8988T (cell line): ENCODE measurements around the gene VPS37B.
A peak's percentile ranks its signal among the peaks of the same experiment; 100 is the strongest.

ENCODE experiments used
- DNase-seq: peaks from one replicate; pipeline ENCODE4 v3.0.0; 2011

The VPS37B gene

GRCh38 chr12:122851820-122852219 lies 44.1 kb downstream of the VPS37B start:
- peak; percentile 95 for DNase-seq

DNA sequence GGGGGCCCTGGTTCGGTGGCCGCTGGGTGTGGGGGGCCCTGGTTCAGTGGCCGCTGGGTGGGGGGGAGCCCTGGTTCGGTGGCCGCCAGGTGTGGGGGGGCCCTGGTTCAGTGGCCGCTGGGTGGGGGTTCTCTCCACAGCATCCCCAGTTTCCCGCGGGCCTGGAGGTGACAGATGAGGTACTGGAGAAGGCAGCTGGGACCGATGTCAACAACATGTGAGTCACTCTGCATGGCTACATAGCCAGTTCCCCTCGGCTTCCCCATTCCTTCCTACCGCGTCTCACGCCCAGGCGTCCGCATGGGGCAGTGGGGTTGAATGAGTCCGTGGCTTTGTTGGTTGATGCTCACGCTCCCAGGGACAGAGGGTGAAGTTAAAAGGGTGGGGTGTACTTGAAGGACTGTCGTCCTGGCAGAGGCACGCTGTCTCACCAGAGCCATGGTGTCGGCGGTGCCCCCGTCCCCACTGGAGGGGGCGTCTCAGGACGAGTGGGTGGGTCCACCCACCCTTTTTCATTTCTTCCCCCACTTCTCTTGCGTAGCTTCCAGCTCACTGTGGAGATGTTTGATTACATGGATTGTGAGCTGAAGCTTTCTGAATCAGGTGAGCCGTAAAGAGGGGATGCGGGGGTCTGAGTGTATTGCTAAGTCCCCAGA lies 45.1 kb downstream of the VPS37B start:
- DNase-seq, result peak; percentile 40

GRCh38 chr12:122850048-122850445 lies 45.9 kb downstream of the VPS37B start:
- peak; percentile 24 for DNase-seq

DNA sequence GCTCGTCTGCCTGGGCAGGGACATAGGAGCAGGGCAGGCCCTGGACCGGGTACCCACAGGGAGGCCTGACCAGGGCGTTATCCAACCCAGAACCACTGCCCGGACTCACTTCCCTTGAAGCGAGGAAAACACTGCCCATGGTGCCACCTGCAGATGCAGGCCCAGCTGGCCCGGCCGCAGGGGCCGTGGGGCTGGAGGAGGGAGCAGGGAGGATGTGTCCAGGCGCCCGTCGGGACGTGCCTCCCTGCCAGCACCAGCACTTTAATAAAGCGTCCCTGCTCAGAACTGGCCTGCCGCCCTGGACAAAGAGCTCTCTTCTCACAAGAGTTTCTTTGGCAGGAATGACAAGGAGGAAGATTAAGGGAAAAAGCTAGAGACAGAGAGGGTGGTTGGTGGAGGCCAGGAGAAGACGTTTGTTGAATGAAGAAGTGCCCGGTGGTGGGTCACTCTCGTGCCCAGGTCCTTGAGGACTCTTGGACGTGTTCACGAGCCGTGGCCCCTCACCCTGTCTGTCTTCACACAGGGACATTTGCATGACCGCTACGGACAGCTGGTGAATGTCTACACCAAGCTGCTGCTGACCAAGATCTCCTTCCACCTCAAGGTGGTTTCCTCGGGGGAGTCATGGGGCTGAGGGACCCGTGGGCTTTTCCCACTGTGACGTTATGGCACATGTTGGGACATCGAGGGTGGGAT lies 46.4 kb downstream of the VPS37B start:
- peak; percentile 21 for DNase-seq

DNA sequence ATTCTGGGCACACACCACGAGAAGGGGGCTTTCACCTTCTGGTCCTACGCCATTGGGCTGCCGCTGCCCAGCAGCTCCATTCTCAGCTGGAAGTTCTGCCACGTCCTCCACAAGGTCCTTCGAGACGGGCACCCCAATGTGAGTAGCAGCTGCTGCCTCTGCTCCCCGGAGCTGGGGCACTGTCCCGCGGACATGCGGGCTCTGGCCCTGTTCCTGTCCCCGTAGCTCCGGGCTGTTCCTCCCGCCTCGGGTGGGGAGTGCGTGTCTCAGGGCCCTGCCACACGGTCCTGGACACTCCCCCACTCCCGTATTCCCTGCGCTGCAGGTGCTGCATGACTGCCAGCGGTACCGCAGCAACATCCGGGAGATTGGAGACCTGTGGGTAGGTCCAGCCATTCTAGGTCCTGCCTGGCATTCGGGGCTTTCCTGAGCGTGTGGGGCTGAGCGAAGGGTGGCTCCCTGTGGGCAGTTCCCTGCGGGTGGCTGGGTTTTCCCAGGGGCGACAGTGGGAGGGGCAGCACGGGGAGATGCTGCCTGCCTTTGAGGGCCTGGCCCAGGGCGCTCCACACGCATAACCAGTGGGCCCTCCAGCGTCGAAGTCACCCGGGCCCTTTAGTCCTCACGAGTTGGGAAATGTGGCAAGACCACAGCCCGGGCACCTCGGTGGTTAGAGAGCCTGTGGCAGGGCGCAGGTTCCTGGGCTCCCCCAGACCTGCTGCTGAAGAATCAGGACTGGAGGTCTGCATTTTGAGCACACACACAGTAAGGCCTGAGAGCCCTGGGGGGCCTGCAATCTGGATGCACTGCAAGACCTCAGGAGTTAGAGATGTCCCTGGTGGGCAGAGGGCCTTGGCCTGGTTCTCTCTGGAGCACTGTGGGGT lies 47.2 kb downstream of the VPS37B start:
- DNase-seq, result peak; percentile 32

GRCh38 chr12:122847921-122848421 lies 48.0 kb downstream of the VPS37B start:
- peak; percentile 23 for DNase-seq

GRCh38 chr12:122847516-122847836 lies 48.4 kb downstream of the VPS37B start:
- DNase-seq, result no peak

DNA sequence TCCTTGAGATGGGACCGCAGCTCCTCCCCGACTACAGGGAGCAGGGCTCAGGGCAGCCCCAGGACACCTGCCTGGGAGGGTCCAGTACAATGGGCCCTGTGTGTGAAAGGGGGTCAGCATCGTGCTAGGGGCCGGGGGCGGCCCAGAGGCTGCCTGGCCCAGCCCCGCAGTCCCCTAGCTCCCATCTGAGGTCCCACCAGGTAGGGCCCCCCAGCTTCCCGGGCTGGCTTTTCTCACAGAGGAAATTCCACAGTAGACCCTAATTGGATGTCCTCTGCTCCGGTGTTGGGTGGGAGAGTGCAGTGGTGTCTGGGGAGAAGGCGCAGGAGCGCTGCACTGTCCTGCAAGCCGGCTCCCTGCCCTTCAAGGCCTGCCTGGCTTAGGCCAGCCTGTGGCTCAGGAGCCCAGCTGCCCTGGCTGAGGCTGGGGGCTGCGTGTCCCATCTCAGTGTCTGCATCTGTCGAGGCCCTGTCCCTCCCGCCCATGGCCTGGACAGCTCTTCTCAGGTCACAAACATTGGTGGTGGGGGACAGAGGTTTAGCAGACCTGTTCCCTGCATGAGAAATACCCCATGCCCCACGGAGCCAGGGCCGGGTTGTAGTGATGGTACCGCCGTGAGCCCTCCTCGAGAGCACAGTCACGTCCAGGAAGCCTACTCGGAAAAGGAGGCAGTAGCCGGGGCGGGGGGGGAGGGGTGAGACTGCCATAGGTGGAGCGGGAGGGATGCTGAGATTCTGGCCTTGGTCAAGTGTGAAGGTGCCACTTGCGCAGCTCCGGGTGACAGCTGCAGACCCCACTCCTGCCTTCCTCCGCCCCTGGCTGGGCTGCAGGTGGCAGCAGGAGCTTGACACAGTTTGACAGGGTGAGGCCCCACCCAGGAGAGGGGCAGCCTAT lies 49.1 kb downstream of the VPS37B start:
- no peak for DNase-seq

- peak; percentile 19 for DNase-seq
Measured at GRCh38 chr12:122845865-122846621, 49.9 kb downstream of the VPS37B start.

DNA sequence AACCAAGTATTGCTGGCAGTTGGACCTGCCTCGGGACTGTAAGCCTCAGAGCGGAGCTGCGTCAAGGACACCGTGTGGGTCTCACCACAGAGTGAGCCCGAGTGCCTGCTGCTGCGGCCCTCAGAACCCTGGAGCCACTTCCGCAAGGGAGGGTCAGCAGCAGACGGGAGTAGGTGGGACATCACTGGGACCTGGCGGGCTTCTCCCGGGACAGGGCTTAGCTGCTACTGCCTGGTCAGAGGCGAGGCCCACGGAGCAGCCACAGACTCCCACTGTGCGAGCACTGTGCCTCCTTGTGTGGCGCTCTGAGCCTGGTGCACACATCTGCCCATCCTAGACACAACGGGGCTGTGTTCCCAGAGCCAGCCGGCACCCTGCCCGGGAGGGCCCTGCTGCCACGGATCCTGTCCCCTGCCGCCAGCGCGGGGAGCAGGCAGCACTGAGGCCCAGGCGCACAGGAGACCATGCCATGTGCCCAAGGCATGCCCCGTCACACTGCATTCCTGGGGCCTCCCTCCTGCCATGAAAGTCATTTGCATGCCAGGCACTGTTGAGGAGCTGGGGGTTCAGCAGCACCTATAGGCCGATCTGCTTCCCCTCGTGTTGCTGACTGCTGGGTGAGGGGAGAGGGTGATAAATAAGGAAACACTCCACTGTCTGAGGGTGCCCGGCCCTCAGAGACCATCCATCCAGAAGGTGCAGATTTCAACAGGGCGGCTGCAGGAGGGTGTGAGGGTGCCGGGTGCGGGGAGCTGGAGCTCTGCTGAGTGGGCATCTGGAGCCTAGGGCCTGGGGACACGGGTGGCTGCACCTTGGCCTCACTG lies 50.7 kb downstream of the VPS37B start:
- DNase-seq, result peak; percentile 16

DNA sequence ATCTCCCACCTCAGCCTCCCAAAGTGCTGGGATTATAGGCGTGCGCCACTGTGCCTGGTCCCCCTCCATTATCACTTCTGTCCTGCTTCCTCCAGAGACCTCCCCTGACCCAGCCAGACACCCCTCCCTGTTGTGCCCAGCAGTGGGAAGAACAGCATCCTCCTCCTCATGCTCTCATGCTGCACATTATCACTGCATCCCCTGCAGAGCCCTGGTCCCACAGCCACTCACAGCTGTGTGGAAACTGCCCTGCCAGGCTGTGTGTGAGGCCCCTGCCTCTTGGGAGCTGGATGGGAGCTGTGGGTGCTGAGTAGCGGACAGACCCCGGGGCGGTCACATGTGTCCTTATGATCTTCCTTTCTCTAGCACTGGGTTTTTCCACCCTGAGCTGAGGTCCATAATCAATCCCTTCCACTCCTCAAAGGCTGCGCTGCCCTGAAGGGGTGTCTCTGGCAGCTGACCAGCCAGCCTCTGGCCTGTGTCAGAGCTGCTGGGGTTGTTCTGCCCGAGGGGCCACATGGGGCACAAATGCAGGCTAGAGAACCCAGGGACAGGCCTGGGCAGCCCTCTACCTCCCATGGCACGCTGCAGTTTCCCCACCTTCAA lies 51.5 kb downstream of the VPS37B start:
- peak; percentile 17 for DNase-seq

GRCh38 chr12:122843455-122843854 lies 52.5 kb downstream of the VPS37B start:
- DNase-seq, result no peak

DNA sequence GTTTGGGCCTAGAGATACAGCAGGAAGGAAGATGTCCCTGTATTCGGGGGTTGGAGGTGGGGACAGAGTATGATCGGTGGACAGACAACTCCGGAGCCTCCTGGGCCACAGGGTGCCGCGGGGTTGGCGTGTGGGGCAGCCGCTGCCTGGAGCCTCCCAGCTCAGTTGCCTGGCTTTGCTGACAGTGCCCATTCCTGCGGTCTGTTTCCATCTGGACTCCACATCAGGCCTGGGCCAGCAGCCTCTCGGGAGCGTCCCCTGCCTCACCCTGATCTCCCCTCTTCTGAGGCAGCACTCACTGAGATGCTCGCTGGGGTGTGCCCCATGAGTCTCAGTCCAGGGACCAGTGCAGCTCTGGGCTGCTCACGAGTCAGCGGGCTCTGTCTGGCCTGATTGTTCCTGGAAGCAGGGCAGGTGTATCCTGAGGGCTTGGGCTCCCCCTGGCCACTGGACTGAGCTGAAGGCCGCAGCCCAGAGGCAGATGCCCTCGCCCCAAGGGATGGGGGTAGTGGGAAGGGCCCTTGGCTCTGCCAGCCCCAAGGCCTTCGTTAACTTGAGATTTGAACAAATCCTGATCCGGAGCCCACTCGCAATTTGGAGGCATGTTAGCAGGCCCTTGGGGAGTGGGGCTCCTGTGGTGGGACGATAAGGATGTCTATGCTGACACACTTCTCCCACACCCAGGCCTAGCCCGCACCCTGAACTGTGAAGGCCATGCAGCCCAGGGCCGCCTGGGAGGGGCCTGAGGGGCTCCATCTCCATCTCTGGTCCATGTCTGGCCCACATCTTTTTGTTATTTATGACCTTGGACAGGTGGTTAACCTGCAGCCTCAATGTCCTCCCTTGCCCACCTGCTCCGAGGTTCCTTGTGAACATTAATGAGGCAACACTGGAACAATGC lies 53.2 kb downstream of the VPS37B start:
- peak; percentile 46 for DNase-seq

GRCh38 chr12:122841544-122842321 lies 54.2 kb downstream of the VPS37B start:
- DNase-seq, result peak; percentile 96

DNA sequence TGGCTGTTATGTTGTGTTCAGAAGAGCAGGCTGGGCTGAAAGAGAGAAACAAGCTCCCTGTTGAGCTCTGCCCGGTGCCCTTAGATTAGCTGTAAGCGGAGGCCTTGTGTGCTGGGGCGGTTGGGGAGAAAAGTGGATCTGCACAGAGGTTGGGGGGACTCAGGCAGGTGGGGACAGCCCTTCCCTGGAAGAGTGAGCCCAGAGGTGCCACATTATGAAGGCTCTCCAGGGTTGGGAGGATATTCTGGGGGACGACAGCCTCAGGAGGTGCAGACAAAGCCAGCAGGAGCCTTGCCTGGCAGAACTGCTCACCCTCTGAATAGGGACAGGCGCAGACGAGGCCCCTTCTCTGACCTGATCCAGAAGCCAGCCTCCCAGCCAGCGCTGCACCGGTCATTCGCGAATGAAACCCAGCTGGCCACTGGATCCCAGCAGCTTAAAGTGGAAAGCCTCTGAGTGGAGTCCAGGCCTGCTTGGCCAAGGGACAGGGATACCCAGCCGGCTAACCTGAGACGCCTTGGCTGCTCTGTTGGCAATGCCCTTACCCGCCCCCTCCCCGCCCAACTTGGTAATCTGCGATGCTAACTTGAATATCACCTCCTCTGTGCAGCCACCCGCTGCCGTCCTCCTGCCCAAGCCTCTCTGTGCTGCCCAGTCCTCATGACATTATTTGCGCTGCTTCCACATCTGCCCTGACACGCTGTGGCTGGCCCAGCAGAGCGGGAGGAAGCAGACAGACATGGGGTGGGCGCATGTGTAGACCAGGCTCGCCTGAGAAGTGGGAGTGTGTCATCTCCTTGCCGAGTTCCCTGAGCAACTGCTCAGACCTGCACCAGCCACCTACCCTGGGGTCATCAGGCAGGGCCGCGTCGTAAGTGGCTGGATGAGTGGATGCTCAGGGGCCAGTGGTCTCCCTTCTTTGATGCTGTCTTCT lies 55.1 kb downstream of the VPS37B start:
- peak; percentile 90 for DNase-seq

DNA sequence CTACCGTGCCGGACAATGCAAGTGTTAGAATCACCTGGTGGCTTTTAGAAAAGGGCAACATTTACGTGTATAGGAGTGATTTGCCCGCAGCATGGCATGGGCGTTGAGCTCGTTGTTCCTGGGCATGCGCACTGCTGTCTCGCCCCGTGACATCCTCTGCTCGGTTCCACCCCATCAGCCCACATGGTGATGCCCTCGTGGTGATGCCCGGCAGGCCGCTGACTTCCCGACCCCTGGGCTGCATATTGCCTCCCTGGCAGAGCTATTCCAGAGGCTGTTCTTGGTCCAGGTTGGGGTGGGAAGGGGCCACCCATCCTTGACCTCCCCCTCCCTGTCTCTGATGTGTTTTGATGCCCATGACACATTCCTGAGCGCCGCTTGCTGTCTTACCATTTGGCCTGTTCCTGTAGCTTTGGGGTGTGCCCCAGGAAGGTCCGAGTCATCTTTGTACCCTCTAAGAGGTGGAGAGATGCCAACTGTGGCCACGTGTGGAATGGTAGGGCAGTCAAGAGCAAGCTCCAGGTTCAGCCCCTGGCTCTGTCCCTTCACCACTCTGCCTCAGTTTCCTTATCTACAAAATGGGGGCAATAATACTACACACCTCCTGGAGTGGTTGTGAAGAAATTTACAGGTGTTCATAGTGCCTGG lies 55.9 kb downstream of the VPS37B start:
- peak; percentile 29 for DNase-seq

- DNase-seq, result no peak
Measured at GRCh38 chr12:122838841-122839240, 57.1 kb downstream of the VPS37B start.
